Panc1 (cell line): Measurements from ENCODE around the gene GPR107. TPM values are rescaled to one million over a fixed set of nuclear protein-coding genes. Genes with fewer than 3 reads are reported as not detected.

ENCODE experiments used
- ATAC-seq: fragments of 200-7000 bp; cut with Tn5 transposase; 2 replicates; pipeline ENCODE4 v1.9.1; 2020; ENCODE audit warnings: mild to moderate bottlenecking, moderate library complexity
- BruUV-seq: library from RNA; stranded (reverse); fragments of 400-500 nt; replicated peaks from 2 replicates; lab custom pipeline; 2021; lab: Mats Ljungman, UMichigan
- CTCF ChIA-PET: fragments of 300-600 bp; sonication (Branson Sonifier 250); formaldehyde crosslinking; loops from one replicate; lab custom pipeline; 2022; ENCODE audit warnings: antibody characterized with exemption; lab: Charles Lee
- POLR2A ChIA-PET: fragments of 300-600 bp; sonication (Branson Sonifier 250); formaldehyde crosslinking; loops from one replicate; lab custom pipeline; 2022; ENCODE audit warnings: antibody characterized with exemption; lab: Charles Lee
- DNase-seq: peaks from one replicate; pipeline ENCODE4 v3.0.0-alpha.2; 2010; ENCODE audit warnings: low read depth, low spot score
- H3K27ac ChIP-seq: 2 replicates; pipeline ENCODE4 v1.5.1; 2011; ENCODE audit warnings: mild to moderate bottlenecking, low read length, inconsistent platforms
- H3K27me3 ChIP-seq: fragments of 200-500 bp; sonication (Bioruptor generic); 2 replicates; pipeline ENCODE4 v1.6.0; 2014; ENCODE audit warnings: low read length, inconsistent platforms; ENCODE audit not compliant: control insufficient read depth, insufficient read depth
- H3K36me3 ChIP-seq: fragments of 200-500 bp; sonication (Bioruptor generic); 2 replicates; pipeline ENCODE4 v1.5.1; 2014; ENCODE audit warnings: inconsistent platforms, mild to moderate bottlenecking, low read length, moderate library complexity; ENCODE audit not compliant: control insufficient read depth, insufficient read depth
- H3K4me1 ChIP-seq: 2 replicates; pipeline ENCODE4 v1.5.1; 2011; ENCODE audit warnings: inconsistent platforms, mild to moderate bottlenecking, low read length, moderate library complexity; ENCODE audit not compliant: control insufficient read depth, insufficient read depth
- H3K4me3 ChIP-seq, 2 experiments: 2 replicates each; pipeline ENCODE4 v1.5.1; 2011 to 2012; ENCODE audit warnings: low read depth in 2 of 2, low read length in 2 of 2, mild to moderate bottlenecking in 2 of 2, inconsistent platforms in 1 of 2, moderate library complexity in 1 of 2
- H3K9me3 ChIP-seq: fragments of 200-500 bp; sonication (Bioruptor generic); 2 replicates; pipeline ENCODE4 v1.5.1; 2014; ENCODE audit warnings: low read depth, mild to moderate bottlenecking, inconsistent platforms, low read length, moderate library complexity; ENCODE audit not compliant: control insufficient read depth, insufficient read depth
- CTCF ChIP-seq: fragments of 450-650 bp; IDR thresholded peaks from 2 replicates; pipeline ENCODE4 v1.5.1; 2017; ENCODE audit warnings: mild to moderate bottlenecking
- POLR2AphosphoS5 ChIP-seq: IDR thresholded peaks from 2 replicates; pipeline ENCODE4 v1.6.1; 2012; ENCODE audit warnings: mild to moderate bottlenecking, low read depth, low read length, moderate library complexity
- REST ChIP-seq, 2 experiments: IDR thresholded peaks; 2 replicates each; pipeline ENCODE4 v1.6.1; 2011 to 2012; ENCODE audit warnings: low read depth in 2 of 2, control low read depth in 1 of 2, low read length in 1 of 2, mild to moderate bottlenecking in 1 of 2, moderate library complexity in 1 of 2; ENCODE audit not compliant: insufficient read depth in 1 of 2
- SIN3A ChIP-seq: IDR thresholded peaks from 2 replicates; pipeline ENCODE4 v1.6.1; 2012; ENCODE audit warnings: low read depth, mild to moderate bottlenecking, low read length, moderate library complexity, borderline replicate concordance; ENCODE audit not compliant: insufficient read depth
- TCF7L2 ChIP-seq: IDR thresholded peaks from 2 replicates; pipeline ENCODE4 v1.6.1; 2011; ENCODE audit warnings: mild to moderate bottlenecking, low read depth, low read length, inconsistent platforms
- in situ Hi-C: cut with HindIII; loops from 2 replicates; pipeline ENCODE4 v1.10.0; 2016; ENCODE audit warnings: low sequenced_read_pairs, low pct_unique_long_range_greater_than_20kb
- intact Hi-C: fragments of 100-400 bp; cut with micrococcal nuclease; formaldehyde crosslinking; loops from one replicate; pipeline ENCODE4 v1.10.0; 2022; ENCODE audit not compliant: unreplicated experiment
- total RNA-seq: library from RNA; stranded (reverse); gene quantifications from one replicate; pipeline ENCODE4 v1.2.1, GENCODE V29; 2021; ENCODE audit not compliant: unreplicated experiment

The GPR107 gene
- total RNA-seq, 1 experiment from 2014 or later: 43.0 TPM

- no peak for DNase-seq
- H3K4me3 ChIP-seq: no peak overlapping the region
- intact Hi-C loops (no loop called here), in situ Hi-C loops (no loop called here)
- TF ChIP-seq POLR2AphosphoS5 (no peak), CTCF (no peak), REST (IDR thresholded peaks at IDR 0.05; ENCODE audit: insufficient read depth in 1 of 2, low read depth in 2 of 2, low read length in 1 of 2) (no peak), TCF7L2 (no peak), SIN3A (no peak)
- CTCF ChIA-PET: no interaction called here
- H3K4me1 ChIP-seq: no peaks in the 10 kb centered on the region
- POLR2A ChIA-PET: no interaction called here
- ATAC-seq: no peak
- H3K9me3 ChIP-seq: no peaks in the 10 kb centered on the region
- no peaks in the 10 kb centered on the region for H3K36me3 ChIP-seq
- H3K27ac ChIP-seq: no peak overlapping the region
- no TSS peak for BruUV-seq
- no peaks in the 10 kb centered on the region for H3K27me3 ChIP-seq
Measured at GRCh38 chr9:130138791-130139190, 85.1 kb downstream of the GPR107 start.

- H3K27me3 ChIP-seq: no peaks in the 10 kb centered on the region
- ATAC-seq (no peak), DNase-seq (no peak)
- no peaks in the 10 kb centered on the region for H3K36me3 ChIP-seq
- ChIA-PET CTCF (no interaction called here), POLR2A (no interaction called here)
- H3K27ac ChIP-seq: no peak overlapping the region
- BruUV-seq: no TSS peak
- intact Hi-C loops: no loop called here
- no peaks in the 10 kb centered on the region for H3K9me3 ChIP-seq
- no peaks in the 10 kb centered on the region for H3K4me1 ChIP-seq
- TF ChIP-seq REST (IDR thresholded peaks at IDR 0.05; ENCODE audit: insufficient read depth in 1 of 2, low read depth in 2 of 2, low read length in 1 of 2): no peak
- TF ChIP-seq CTCF: no peak
- TF ChIP-seq TCF7L2: no peak
- TF ChIP-seq SIN3A: no peak
- no peak for TF ChIP-seq POLR2AphosphoS5
- in situ Hi-C loops: no loop called here
- no peak overlapping the region for H3K4me3 ChIP-seq
Measured at GRCh38 chr9:130139251-130139650, 85.5 kb downstream of the GPR107 start.
